ENCODE results near the gene CASTOR1. TPM values are rescaled to one million over a fixed set of nuclear protein-coding genes. Genes with fewer than 3 reads are reported as not detected.

The CASTOR1 gene
- total RNA-seq = 6.0 and 6.7 TPM in 2 replicates

GRCh38 chr22:30289141-30289979, at the start of gene CASTOR1:
TSS of gene CASTOR1 (minus strand) at chr22:30289505. CDS start at chr22:30289497, 8 bp downstream.

GRCh38 chr22:30326706-30327362, 37.5 kb upstream of the CASTOR1 start, which contains the start of gene TBC1D10A:
TSS of gene TBC1D10A (minus strand) at chr22:30326941. CDS start at chr22:30326881, 60 bp downstream.

GRCh38 chr22:30266445-30267381, 22.6 kb downstream of the CASTOR1 start, which contains the start of gene OSM:
TSS of gene OSM (minus strand) at chr22:30266851. CDS start at chr22:30266799, 52 bp downstream.

GRCh38 chr22:30245985-30246813, 43.1 kb downstream of the CASTOR1 start, which contains the start of gene LIF:
TSS of gene LIF (minus strand) at chr22:30246759. CDS start at chr22:30246695, 64 bp downstream.

Other genes starting within 250 kb of the CASTOR1 start
- not detected in 2 replicates for gene HORMAD2, start 209.0 kb downstream of the CASTOR1 start, total RNA-seq
- 0.21 and 28.9 TPM in 2 replicates for gene LIF, start 42.7 kb downstream of the CASTOR1 start, total RNA-seq
- gene OSM, start 22.7 kb downstream of the CASTOR1 start, total RNA-seq = not detected in 2 replicates
- 11.5 and 13.3 TPM in 2 replicates for gene TBC1D10A, start 37.4 kb upstream of the CASTOR1 start, total RNA-seq
- gene SF3A1, start 67.4 kb upstream of the CASTOR1 start, total RNA-seq = 11.3 and 16.4 TPM in 2 replicates
- gene CCDC157, start 67.5 kb upstream of the CASTOR1 start, total RNA-seq = under 0.01 and 0.72 TPM in 2 replicates
- gene RNF215, start 97.9 kb upstream of the CASTOR1 start, total RNA-seq = 14.1 and 25.1 TPM in 2 replicates
- gene SEC14L2, start 107.5 kb upstream of the CASTOR1 start, total RNA-seq = 77.8 and 82.7 TPM in 2 replicates
- 28.4 and 29.0 TPM in 2 replicates for gene MTFP1, start 136.3 kb upstream of the CASTOR1 start, total RNA-seq
- not detected in 2 replicates for gene SEC14L3, start 182.5 kb upstream of the CASTOR1 start, total RNA-seq
- not detected in 2 replicates for gene SEC14L4, start 216.2 kb upstream of the CASTOR1 start, total RNA-seq